Measurements from ENCODE around the gene CPSF2.

DNA sequence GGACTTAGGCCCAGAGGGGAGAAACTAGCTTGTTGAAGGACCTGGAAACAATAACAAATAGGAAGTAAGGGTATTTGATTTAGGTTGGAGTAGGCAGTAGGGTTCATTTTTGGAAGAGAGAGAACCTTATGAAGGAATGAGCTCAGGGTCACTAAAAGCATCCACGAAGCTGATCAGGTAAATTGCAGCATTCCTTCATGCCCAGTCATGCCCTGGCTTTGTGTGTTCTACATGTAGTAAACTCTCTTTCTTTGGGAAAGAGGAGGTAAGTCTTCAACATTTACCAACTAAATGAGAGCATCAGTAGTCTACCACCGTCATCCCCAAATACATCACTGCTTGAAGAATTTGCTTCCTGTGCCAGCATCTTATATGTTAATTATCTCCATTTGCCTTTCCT is 54.7 kb downstream of the CPSF2 start:
- TF ChIP-seq CTCF (conservative IDR thresholded peaks at IDR 0.05; ENCODE audit: low read depth, low read length): no peak
- TF ChIP-seq EZH2 (IDR thresholded peaks at IDR 0.05; ENCODE audit: low read length, unreplicated experiment): no peak
- no peak for TF ChIP-seq EZH2phosphoT487 (IDR thresholded peaks at IDR 0.05; ENCODE audit: borderline replicate concordance, low read length)
